ENCODE results near the gene BACH2. TPM values are rescaled to one million over a fixed set of nuclear protein-coding genes. Genes with fewer than 3 reads are reported as not detected.
"Not testable (repeated sequence)": the region's sequence is repeated elsewhere in the genome, so short reads cannot be mapped to it uniquely, and the experiment has no call there.

Gene BACH2
- total RNA-seq, 2 experiments from 2014 or later: 75.1 to 77.9 TPM

- peaks cover 6% of the 10 kb centered on the region for H3K9me3 Mint-ChIP-seq
- DNase-seq: no peak
- H3K36me3 Mint-ChIP-seq (ENCODE audit: low read depth): peaks cover 52% of the 10 kb centered on the region
- no peaks in the 10 kb centered on the region for H3K27me3 Mint-ChIP-seq (ENCODE audit: low read depth)
- intact Hi-C loops (cut with micrococcal nuclease): loop anchor here (2.0 kb wide), 1 partner anchor 14 kb away; no protein-coding TSS in a partner anchor
- H3K4me3 Mint-ChIP-seq: no peak overlapping the region
- H3K4me1 Mint-ChIP-seq (ENCODE audit: low read depth): peaks cover 40% of the 10 kb centered on the region
- H3K27ac Mint-ChIP-seq: no peak overlapping the region
- CTCF ChIA-PET: interaction anchor here (0.7 to 1.7 kb wide), 3 partner anchors 10 to 122 kb away, joined by 3 to 5 read pairs (median 5); no protein-coding TSS in a partner anchor
Measured at GRCh38 chr6:90062667-90063066, 234.0 kb downstream of the BACH2 start.

DNA sequence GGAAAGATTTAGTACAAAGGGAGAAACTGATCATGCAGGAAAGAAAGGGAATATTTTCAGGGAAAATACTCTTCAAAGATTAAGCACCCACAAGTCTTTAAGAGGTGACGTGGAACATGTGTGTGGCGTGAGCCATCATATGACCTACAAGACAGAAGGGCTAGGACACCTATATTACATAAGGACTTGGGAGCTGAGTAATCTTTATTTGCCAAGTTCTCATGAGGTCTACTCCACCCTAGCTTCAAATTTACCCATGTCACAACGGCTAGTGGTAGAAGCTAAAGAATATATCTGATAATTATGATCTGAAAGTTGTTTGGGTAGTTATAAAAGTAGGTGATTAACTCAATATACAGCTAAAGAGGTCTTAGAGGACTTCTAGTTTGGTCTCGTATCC is 234.6 kb downstream of the BACH2 start:
- intact Hi-C loops (cut with micrococcal nuclease): loop anchor here (2.0 kb wide), 1 partner anchor 13 kb away; no protein-coding TSS in a partner anchor
- CTCF ChIA-PET: interaction anchor here (0.6 to 1.7 kb wide), 4 partner anchors 9 to 166 kb away, joined by 3 to 10 read pairs (median 5); no protein-coding TSS in a partner anchor
- H3K9me3 Mint-ChIP-seq: peaks cover 8% of the 10 kb centered on the region
- peaks cover 39% of the 10 kb centered on the region for H3K4me1 Mint-ChIP-seq (ENCODE audit: low read depth)
- peaks cover 52% of the 10 kb centered on the region for H3K36me3 Mint-ChIP-seq (ENCODE audit: low read depth)
- no peak overlapping the region for H3K27ac Mint-ChIP-seq
- no peaks in the 10 kb centered on the region for H3K27me3 Mint-ChIP-seq (ENCODE audit: low read depth)
- no peak for DNase-seq
- H3K4me3 Mint-ChIP-seq: no peak overlapping the region

DNA sequence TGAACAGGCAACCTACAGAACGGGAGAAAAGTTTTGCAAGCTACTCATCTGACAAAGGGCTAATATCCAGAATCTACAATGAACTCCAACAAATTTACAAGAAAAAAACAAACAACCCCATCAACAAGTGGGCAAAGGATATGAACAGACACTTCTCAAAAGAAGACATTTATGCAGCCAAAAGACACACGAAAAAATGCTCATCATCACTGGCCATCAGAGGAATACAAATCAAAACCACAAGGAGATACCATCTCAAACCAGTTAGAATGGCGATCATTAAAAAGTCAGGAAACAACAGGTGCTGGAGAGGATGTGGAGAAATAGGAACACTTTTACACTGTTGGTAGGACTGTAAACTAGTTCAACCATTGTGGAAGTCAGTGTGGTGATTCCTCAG is 237.5 kb downstream of the BACH2 start:
- H3K9me3 Mint-ChIP-seq: peaks cover 26% of the 10 kb centered on the region
- intact Hi-C loops (cut with micrococcal nuclease); H3K27me3 Mint-ChIP-seq (ENCODE audit: low read depth); CTCF ChIA-PET; DNase-seq; H3K4me3 Mint-ChIP-seq: not testable (repeated sequence)
- H3K36me3 Mint-ChIP-seq (ENCODE audit: low read depth): peaks cover 57% of the 10 kb centered on the region
- peaks cover 37% of the 10 kb centered on the region for H3K4me1 Mint-ChIP-seq (ENCODE audit: low read depth)
- peak overlapping the region; percentile 31 for H3K27ac Mint-ChIP-seq

- H3K4me3 Mint-ChIP-seq; DNase-seq; H3K27me3 Mint-ChIP-seq (ENCODE audit: low read depth); CTCF ChIA-PET; intact Hi-C loops (cut with micrococcal nuclease): not testable (repeated sequence)
- H3K9me3 Mint-ChIP-seq: peaks cover 34% of the 10 kb centered on the region
- peaks cover 58% of the 10 kb centered on the region for H3K4me1 Mint-ChIP-seq (ENCODE audit: low read depth)
- peaks cover 69% of the 10 kb centered on the region for H3K36me3 Mint-ChIP-seq (ENCODE audit: low read depth)
- peak overlapping the region; percentile 68 for H3K27ac Mint-ChIP-seq
Measured at GRCh38 chr6:90055924-90056323, 240.7 kb downstream of the BACH2 start.

GRCh38 chr6:90054193-90054592 is 242.4 kb downstream of the BACH2 start:
- intact Hi-C loops (cut with micrococcal nuclease); DNase-seq; H3K27me3 Mint-ChIP-seq (ENCODE audit: low read depth); CTCF ChIA-PET; H3K4me3 Mint-ChIP-seq: not testable (repeated sequence)
- peaks cover 69% of the 10 kb centered on the region for H3K4me1 Mint-ChIP-seq (ENCODE audit: low read depth)
- H3K36me3 Mint-ChIP-seq (ENCODE audit: low read depth): peaks cover 62% of the 10 kb centered on the region
- peaks cover 31% of the 10 kb centered on the region for H3K9me3 Mint-ChIP-seq
- H3K27ac Mint-ChIP-seq: peak overlapping the region; percentile 84

DNA sequence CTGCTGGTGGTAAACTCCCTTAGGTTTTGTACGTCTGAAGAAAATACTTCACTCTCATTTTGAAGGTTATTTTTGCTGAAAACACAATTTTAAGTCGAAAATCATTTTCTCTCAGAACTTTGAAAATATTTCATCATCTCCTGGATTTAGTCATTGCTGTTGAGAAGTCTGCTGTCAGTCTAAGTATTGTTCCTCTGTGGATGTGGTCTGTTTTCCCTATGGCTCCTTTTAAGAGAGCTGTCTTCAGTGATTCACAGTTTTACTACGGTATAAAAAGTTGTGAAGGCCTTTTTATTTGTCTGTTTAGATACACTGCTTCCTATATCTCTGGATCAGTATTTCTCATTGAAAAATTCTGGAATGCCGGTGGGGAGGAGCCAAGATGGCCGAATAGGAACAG is 243.0 kb downstream of the BACH2 start:
- CTCF ChIA-PET: interaction anchor here (1.4 kb wide), 1 partner anchor 8 kb away, joined by 10 read pairs; no protein-coding TSS in a partner anchor
- Mint-ChIP-seq H3K9me3 (peaks cover 28% of the 10 kb centered on the region), H3K27ac (peak overlapping the region; percentile 84), H3K27me3 (ENCODE audit: low read depth) (no peaks in the 10 kb centered on the region), H3K36me3 (ENCODE audit: low read depth) (peaks cover 58% of the 10 kb centered on the region), H3K4me1 (ENCODE audit: low read depth) (peaks cover 72% of the 10 kb centered on the region), H3K4me3 (no peak overlapping the region)
- intact Hi-C loops (cut with micrococcal nuclease): no loop called here
- no peak for DNase-seq

GRCh38 chr6:90049295-90049694 is 247.3 kb downstream of the BACH2 start:
- H3K27me3 Mint-ChIP-seq (ENCODE audit: low read depth): no peaks in the 10 kb centered on the region
- peaks cover 34% of the 10 kb centered on the region for H3K36me3 Mint-ChIP-seq (ENCODE audit: low read depth)
- DNase-seq: no peak
- H3K4me1 Mint-ChIP-seq (ENCODE audit: low read depth): peaks cover 59% of the 10 kb centered on the region
- peaks cover 8% of the 10 kb centered on the region for H3K9me3 Mint-ChIP-seq
- H3K4me3 Mint-ChIP-seq: no peak overlapping the region
- intact Hi-C loops (cut with micrococcal nuclease): loop anchor here (1.0 to 2.0 kb wide), 2 partner anchors 14 to 23 kb away; no protein-coding TSS in a partner anchor
- CTCF ChIA-PET: interaction anchor here (0.9 to 1.4 kb wide), 3 partner anchors 17 to 109 kb away, joined by 3 to 5 read pairs (median 4); no protein-coding TSS in a partner anchor
- peak overlapping the region; percentile 86 for H3K27ac Mint-ChIP-seq

DNA sequence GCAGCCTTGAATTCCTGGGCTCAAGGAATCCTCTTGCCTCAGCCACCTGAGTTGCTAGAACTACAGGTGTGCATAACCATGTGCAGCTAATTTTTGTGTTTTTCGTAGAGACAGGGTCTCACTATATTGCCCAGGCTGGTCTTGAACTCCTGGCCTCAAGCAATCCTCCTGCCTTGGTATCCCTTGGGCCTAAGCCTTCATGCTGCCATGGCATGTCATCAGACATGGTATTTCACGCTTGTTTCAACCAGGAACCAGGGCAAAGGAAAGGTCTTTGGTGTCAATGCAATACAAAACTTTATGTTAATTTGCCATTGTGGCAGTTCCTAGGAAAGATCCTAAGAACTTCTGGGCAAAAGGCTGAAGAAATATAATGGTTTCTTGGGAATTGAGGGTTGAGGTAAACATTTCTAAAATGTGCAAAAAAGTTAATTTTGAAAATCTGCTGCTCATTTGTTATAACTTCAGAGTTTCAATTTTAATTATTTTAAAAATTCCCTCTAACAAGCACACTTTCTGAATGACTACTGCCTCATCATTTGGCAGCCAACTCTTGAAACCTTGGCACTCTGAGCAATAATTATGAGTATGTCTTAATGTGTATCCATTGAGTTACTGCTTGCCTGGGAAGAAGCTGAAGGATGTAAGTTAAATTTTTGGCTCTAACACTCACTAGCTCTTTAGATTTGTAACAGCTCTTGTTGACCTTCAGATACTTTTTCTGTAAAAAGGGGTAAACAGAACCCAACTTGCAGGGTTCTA is 248.3 kb downstream of the BACH2 start:
- no peak overlapping the region for H3K4me3 Mint-ChIP-seq
- no peaks in the 10 kb centered on the region for H3K27me3 Mint-ChIP-seq (ENCODE audit: low read depth)
- CTCF ChIA-PET: interaction anchor here (0.6 to 1.4 kb wide), 5 partner anchors 18 to 428 kb away, joined by 3 to 5 read pairs (median 3); no protein-coding TSS in a partner anchor
- DNase-seq: peak; percentile 49
- peaks cover 51% of the 10 kb centered on the region for H3K4me1 Mint-ChIP-seq (ENCODE audit: low read depth)
- peaks cover 25% of the 10 kb centered on the region for H3K36me3 Mint-ChIP-seq (ENCODE audit: low read depth)
- H3K27ac Mint-ChIP-seq: peak overlapping the region; percentile 86
- intact Hi-C loops (cut with micrococcal nuclease): loop anchor here (1.0 to 2.0 kb wide), 5 partner anchors 14 to 58 kb away; no protein-coding TSS in a partner anchor
- H3K9me3 Mint-ChIP-seq: peaks cover 1% of the 10 kb centered on the region

GRCh38 chr6:90045535-90045934 is 251.1 kb downstream of the BACH2 start:
- no peak for DNase-seq
- Mint-ChIP-seq H3K27me3 (ENCODE audit: low read depth) (no peaks in the 10 kb centered on the region), H3K36me3 (ENCODE audit: low read depth) (peaks cover 18% of the 10 kb centered on the region), H3K4me3 (no peak overlapping the region), H3K9me3 (no peaks in the 10 kb centered on the region), H3K27ac (peak overlapping the region; percentile 1), H3K4me1 (ENCODE audit: low read depth) (peaks cover 36% of the 10 kb centered on the region)
- intact Hi-C loops (cut with micrococcal nuclease): no loop called here
- CTCF ChIA-PET: interaction anchor here (1.4 to 1.6 kb wide), 2 partner anchors 22 to 28 kb away, joined by 3 to 4 read pairs; no protein-coding TSS in a partner anchor

- intact Hi-C loops (cut with micrococcal nuclease): no loop called here
- Mint-ChIP-seq H3K4me3 (no peak overlapping the region), H3K36me3 (ENCODE audit: low read depth) (peaks cover 20% of the 10 kb centered on the region), H3K27me3 (ENCODE audit: low read depth) (no peaks in the 10 kb centered on the region), H3K4me1 (ENCODE audit: low read depth) (peaks cover 34% of the 10 kb centered on the region), H3K9me3 (no peaks in the 10 kb centered on the region), H3K27ac (no peak overlapping the region)
- CTCF ChIA-PET: interaction anchor here (1.4 kb wide), 1 partner anchor 28 kb away, joined by 3 read pairs; no protein-coding TSS in a partner anchor
- DNase-seq: no peak
Measured at GRCh38 chr6:90044833-90045381, 251.7 kb downstream of the BACH2 start.

- peaks cover 22% of the 10 kb centered on the region for H3K36me3 Mint-ChIP-seq (ENCODE audit: low read depth)
- intact Hi-C loops (cut with micrococcal nuclease): no loop called here
- peaks cover 30% of the 10 kb centered on the region for H3K4me1 Mint-ChIP-seq (ENCODE audit: low read depth)
- H3K27me3 Mint-ChIP-seq (ENCODE audit: low read depth): no peaks in the 10 kb centered on the region
- CTCF ChIA-PET: interaction anchor here (1.4 kb wide), 1 partner anchor 29 kb away, joined by 3 read pairs; no protein-coding TSS in a partner anchor
- no peak for DNase-seq
- H3K27ac Mint-ChIP-seq: no peak overlapping the region
- no peak overlapping the region for H3K4me3 Mint-ChIP-seq
- H3K9me3 Mint-ChIP-seq: no peaks in the 10 kb centered on the region
Measured at GRCh38 chr6:90044182-90044832, 252.3 kb downstream of the BACH2 start.

DNA sequence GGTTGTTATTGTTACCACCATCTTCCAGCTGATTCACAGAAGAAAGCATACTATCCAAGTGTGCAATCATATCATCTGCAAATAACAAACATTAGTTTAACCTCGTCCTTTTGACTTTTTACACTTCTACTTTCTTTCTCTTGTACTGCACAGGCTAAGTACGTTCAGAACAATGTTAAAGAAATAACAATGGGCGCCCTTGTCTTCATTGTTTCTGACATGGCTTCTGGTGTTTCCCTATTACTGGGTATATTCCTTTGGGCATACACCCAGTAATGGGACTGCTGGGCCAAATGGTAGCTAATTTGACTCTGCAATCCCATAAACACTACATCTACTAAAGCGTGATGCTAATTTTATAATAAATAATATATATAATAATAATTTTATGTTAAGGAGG is 255.7 kb downstream of the BACH2 start:
- Mint-ChIP-seq H3K27me3 (ENCODE audit: low read depth) (no peaks in the 10 kb centered on the region), H3K9me3 (peaks cover 1% of the 10 kb centered on the region), H3K4me1 (ENCODE audit: low read depth) (peaks cover 40% of the 10 kb centered on the region), H3K27ac (no peak overlapping the region), H3K36me3 (ENCODE audit: low read depth) (peaks cover 32% of the 10 kb centered on the region), H3K4me3 (no peak overlapping the region)
- no peak for DNase-seq
- CTCF ChIA-PET: no interaction called here
- intact Hi-C loops (cut with micrococcal nuclease): no loop called here

Measured in activated naive CD4-positive, alpha-beta T cell treated with anti-CD3 and anti-CD28 coated beads for 36 hours (primary cell).